SIG-M5 treated with dmso at 0.1 percent for 504 hours (cell line): ENCODE measurements around the gene MLLT6.
A peak's percentile ranks its signal among the peaks of the same experiment; 100 is the strongest.
"Not testable (repeated sequence)": the region's sequence is repeated elsewhere in the genome, so short reads cannot be mapped to it uniquely, and the experiment has no call there.

Experiments
- DNase-seq: peaks from one replicate; lab custom pipeline; 2025; ENCODE audit not compliant: unreplicated experiment; lab: John Stamatoyannopoulos, UW

MLLT6 gene

GRCh38 chr17:38725066-38725465 lies 20.0 kb downstream of the MLLT6 start:
- no peak for DNase-seq

GRCh38 chr17:38726145-38726544 lies 21.1 kb downstream of the MLLT6 start:
- not testable (repeated sequence) for DNase-seq

GRCh38 chr17:38727736-38728135 lies 22.7 kb downstream of the MLLT6 start:
- DNase-seq, result no peak

GRCh38 chr17:38728290-38728831 lies 23.3 kb downstream of the MLLT6 start:
- peak; percentile 20 for DNase-seq

GRCh38 chr17:38729368-38729885 lies 24.4 kb downstream of the MLLT6 start:
- no peak for DNase-seq

GRCh38 chr17:38729886-38730525 lies 24.9 kb downstream of the MLLT6 start, which contains the start of gene CISD3:
CISD3 (plus strand) TSS chr17:38730341; CDS start chr17:38730359, 18 bp downstream.
- DNase-seq, result peak; percentile 86

- DNase-seq, result peak; percentile 47
Observed at GRCh38 chr17:38730526-38731379, 25.7 kb downstream of the MLLT6 start.

GRCh38 chr17:38731526-38732294 lies 26.6 kb downstream of the MLLT6 start:
- DNase-seq, result no peak

- no peak for DNase-seq
Observed at GRCh38 chr17:38732376-38733281, 27.6 kb downstream of the MLLT6 start.

GRCh38 chr17:38733282-38733981 lies 28.4 kb downstream of the MLLT6 start:
- DNase-seq, result no peak

GRCh38 chr17:38733982-38734973 lies 29.2 kb downstream of the MLLT6 start:
- no peak for DNase-seq

GRCh38 chr17:38735161-38735997 lies 30.3 kb downstream of the MLLT6 start:
- peak; percentile 20 for DNase-seq

- no peak for DNase-seq
Observed at GRCh38 chr17:38738007-38738662, 33.1 kb downstream of the MLLT6 start.

GRCh38 chr17:38738686-38739085 lies 33.6 kb downstream of the MLLT6 start:
- DNase-seq, result no peak

GRCh38 chr17:38739305-38739704 lies 34.2 kb downstream of the MLLT6 start:
- DNase-seq, result no peak

GRCh38 chr17:38740044-38740443 lies 35.0 kb downstream of the MLLT6 start:
- no peak for DNase-seq

- no peak for DNase-seq
Observed at GRCh38 chr17:38740806-38741205, 35.7 kb downstream of the MLLT6 start.
